ENCODE data around the gene MT1F.

MT1F gene

GRCh38 chr16:56645311-56645710, 12.4 kb upstream of the MT1F start:
- in situ Hi-C loops (cut with MboI; ENCODE audit: low pct_unique_long_range_greater_than_20kb, low sequenced_read_pairs, unreplicated experiment), result no loop called here
- DNase-seq (ENCODE audit: low spot score), result no peak
- TF ChIP-seq, protein P1, sequence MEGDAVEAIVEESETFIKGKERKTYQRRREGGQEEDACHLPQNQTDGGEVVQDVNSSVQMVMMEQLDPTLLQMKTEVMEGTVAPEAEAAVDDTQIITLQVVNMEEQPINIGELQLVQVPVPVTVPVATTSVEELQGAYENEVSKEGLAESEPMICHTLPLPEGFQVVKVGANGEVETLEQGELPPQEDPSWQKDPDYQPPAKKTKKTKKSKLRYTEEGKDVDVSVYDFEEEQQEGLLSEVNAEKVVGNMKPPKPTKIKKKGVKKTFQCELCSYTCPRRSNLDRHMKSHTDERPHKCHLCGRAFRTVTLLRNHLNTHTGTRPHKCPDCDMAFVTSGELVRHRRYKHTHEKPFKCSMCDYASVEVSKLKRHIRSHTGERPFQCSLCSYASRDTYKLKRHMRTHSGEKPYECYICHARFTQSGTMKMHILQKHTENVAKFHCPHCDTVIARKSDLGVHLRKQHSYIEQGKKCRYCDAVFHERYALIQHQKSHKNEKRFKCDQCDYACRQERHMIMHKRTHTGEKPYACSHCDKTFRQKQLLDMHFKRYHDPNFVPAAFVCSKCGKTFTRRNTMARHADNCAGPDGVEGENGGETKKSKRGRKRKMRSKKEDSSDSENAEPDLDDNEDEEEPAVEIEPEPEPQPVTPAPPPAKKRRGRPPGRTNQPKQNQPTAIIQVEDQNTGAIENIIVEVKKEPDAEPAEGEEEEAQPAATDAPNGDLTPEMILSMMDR (IDR thresholded peaks at IDR 0.05; ENCODE audit: extremely low read depth, insufficient read depth, missing control alignments), result no peak

DNA sequence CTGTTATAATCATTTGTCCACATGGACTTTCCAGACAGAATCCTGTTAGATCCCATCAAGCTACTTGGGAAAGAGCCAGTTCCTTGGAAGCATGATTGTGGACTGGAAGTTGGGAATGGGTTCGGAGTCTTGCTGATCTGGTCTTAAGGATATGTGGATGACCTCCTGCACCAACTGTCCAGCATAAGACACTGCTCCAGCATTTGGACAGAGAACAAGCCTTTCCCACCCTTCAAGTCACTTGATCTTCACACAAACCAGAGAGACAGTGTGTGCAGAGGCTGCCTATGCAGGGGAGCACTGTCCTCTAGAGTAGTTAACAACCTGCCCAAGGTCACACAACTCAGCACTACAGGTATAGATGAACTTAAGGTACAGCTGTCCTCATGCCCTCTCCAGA, 11.9 kb upstream of the MT1F start:
- in situ Hi-C loops (cut with MboI; ENCODE audit: low pct_unique_long_range_greater_than_20kb, low sequenced_read_pairs, unreplicated experiment), result no loop called here
- TF ChIP-seq, protein P1 (IDR thresholded peaks at IDR 0.05; ENCODE audit: extremely low read depth, insufficient read depth, missing control alignments), result no peak
- no peak for DNase-seq (ENCODE audit: low spot score)

DNA sequence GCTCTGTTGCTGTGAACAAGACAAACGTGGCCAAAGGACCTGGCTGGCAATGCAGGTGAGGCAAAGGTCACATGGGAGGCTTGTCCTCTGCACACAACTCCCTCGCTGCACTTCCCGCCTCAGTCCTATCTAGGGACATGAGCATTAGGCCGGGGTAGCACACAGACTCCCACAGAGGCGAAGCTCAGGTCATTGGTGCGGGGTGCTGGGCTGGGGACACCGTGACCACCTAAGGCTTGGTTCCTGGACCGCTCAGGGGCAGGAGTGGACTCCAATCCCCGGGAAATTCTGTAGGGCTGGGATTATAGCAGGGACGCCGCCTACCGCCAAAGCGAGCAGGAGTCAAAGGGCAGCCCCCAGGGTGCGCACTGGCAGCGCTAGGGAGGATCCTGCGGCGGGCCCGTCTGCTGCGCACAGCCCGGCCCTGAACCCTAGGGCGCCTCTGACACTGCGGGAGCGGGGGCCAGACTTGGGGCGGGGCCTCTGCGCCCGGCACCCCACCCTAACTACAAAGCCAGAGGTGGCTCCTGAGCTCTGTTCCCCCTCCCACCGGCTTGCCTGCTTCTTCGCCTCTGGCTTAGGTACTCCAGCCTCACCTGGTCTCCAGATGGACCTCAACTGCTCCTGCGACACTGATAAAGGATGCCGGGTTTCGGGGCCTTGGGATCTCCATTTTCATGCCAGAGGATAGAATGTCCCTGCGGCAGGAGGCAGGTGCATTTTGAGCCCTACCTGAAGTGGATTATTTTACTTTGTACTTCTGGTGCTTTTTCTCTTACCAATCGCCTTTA, 9.9 kb upstream of the MT1F start:
- in situ Hi-C loops (cut with MboI; ENCODE audit: low pct_unique_long_range_greater_than_20kb, low sequenced_read_pairs, unreplicated experiment), result no loop called here
- TF ChIP-seq, protein P1 (IDR thresholded peaks at IDR 0.05; ENCODE audit: extremely low read depth, insufficient read depth, missing control alignments), result no peak
- DNase-seq (ENCODE audit: low spot score), result no peak

DNA sequence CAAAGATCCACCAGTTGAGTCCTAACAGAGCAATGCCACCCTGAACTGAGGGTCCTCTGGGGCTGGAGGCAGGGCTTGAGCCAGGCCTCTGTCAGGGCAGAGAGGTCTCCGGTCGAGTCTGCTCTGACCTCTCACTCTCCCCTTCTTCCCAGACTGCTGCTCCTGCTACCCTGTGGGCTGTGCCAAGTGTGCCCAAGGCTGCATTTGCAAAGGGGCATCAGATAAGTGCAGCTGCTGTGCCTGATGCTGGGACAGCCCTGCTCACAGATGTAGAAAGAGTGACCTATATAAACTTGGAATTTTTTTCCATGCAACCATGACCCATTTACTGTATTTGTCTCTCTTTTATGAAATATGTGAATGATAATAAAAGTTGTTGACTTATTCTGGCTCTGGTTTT, 8.5 kb upstream of the MT1F start:
- DNase-seq (ENCODE audit: low spot score), result no peak
- in situ Hi-C loops (cut with MboI; ENCODE audit: low pct_unique_long_range_greater_than_20kb, low sequenced_read_pairs, unreplicated experiment), result no loop called here
- TF ChIP-seq, protein P1 (IDR thresholded peaks at IDR 0.05; ENCODE audit: extremely low read depth, insufficient read depth, missing control alignments), result no peak

GRCh38 chr16:56649820-56650219, 7.9 kb upstream of the MT1F start:
- TF ChIP-seq, protein P1 (IDR thresholded peaks at IDR 0.05; ENCODE audit: extremely low read depth, insufficient read depth, missing control alignments), result no peak
- no peak for DNase-seq (ENCODE audit: low spot score)
- in situ Hi-C loops (cut with MboI; ENCODE audit: low pct_unique_long_range_greater_than_20kb, low sequenced_read_pairs, unreplicated experiment), result no loop called here

GRCh38 chr16:56651586-56651985, 6.2 kb upstream of the MT1F start, which contains the start of gene MT1B:
MT1B (plus strand) TSS chr16:56651886; CDS start chr16:56651954, 68 bp downstream.
- TF ChIP-seq, protein P1 (IDR thresholded peaks at IDR 0.05; ENCODE audit: extremely low read depth, insufficient read depth, missing control alignments), result no peak
- in situ Hi-C loops (cut with MboI; ENCODE audit: low pct_unique_long_range_greater_than_20kb, low sequenced_read_pairs, unreplicated experiment), result no loop called here
- DNase-seq (ENCODE audit: low spot score), result no peak
